ENCODE results near the gene RUNDC3A.

GRCh38 chr17:44323359-44324091 is 15.1 kb downstream of the RUNDC3A start:
- TF ChIP-seq EZH2phosphoT487 (IDR thresholded peaks at IDR 0.05) (no peak), EZH2 (IDR thresholded peaks at IDR 0.05) (no peak)
- TF ChIP-seq, protein P1, sequence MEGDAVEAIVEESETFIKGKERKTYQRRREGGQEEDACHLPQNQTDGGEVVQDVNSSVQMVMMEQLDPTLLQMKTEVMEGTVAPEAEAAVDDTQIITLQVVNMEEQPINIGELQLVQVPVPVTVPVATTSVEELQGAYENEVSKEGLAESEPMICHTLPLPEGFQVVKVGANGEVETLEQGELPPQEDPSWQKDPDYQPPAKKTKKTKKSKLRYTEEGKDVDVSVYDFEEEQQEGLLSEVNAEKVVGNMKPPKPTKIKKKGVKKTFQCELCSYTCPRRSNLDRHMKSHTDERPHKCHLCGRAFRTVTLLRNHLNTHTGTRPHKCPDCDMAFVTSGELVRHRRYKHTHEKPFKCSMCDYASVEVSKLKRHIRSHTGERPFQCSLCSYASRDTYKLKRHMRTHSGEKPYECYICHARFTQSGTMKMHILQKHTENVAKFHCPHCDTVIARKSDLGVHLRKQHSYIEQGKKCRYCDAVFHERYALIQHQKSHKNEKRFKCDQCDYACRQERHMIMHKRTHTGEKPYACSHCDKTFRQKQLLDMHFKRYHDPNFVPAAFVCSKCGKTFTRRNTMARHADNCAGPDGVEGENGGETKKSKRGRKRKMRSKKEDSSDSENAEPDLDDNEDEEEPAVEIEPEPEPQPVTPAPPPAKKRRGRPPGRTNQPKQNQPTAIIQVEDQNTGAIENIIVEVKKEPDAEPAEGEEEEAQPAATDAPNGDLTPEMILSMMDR (IDR thresholded peaks at IDR 0.05) = no peak
